ENCODE data around the gene TXNRD3.

- no peak for TF ChIP-seq CTCF (IDR thresholded peaks at IDR 0.05; ENCODE audit: borderline replicate concordance, extremely low read depth, low read length, poor library complexity, severe bottlenecking)
- TF ChIP-seq EZH2 (IDR thresholded peaks at IDR 0.05; ENCODE audit: borderline replicate concordance, low read depth, low read length, severe bottlenecking), result no peak
Observed at GRCh38 chr3:126682009-126682408, 27.1 kb upstream of the TXNRD3 start.
